Measurements from ENCODE around the gene VAMP2.

Gene VAMP2

GRCh38 chr17:8160224-8160577 is 2.5 kb downstream of the VAMP2 start:
- no peak for TF ChIP-seq CSDC2 (CRISPR knock-in tag; IDR thresholded peaks at IDR 0.05)
- TF ChIP-seq TOX (CRISPR knock-in tag; IDR thresholded peaks at IDR 0.05; ENCODE audit: borderline replicate concordance): no peak

GRCh38 chr17:8159459-8160223 is 3.1 kb downstream of the VAMP2 start:
- ATAC-seq: no peak
- TF ChIP-seq ARNTL (CRISPR knock-in tag; IDR thresholded peaks at IDR 0.05; ENCODE audit: borderline replicate concordance, low read depth) (no peak), POU6F1 (CRISPR knock-in tag; IDR thresholded peaks at IDR 0.05; ENCODE audit: borderline replicate concordance, low read depth) (no peak), BACH2 (CRISPR knock-in tag; IDR thresholded peaks at IDR 0.05; ENCODE audit: borderline replicate concordance) (no peak), SNAI2 (CRISPR knock-in tag; IDR thresholded peaks at IDR 0.05) (no peak), RARB (CRISPR knock-in tag; IDR thresholded peaks at IDR 0.05) (no peak), ZFP3 (CRISPR knock-in tag; IDR thresholded peaks at IDR 0.05) (no peak), CSDC2 (CRISPR knock-in tag; IDR thresholded peaks at IDR 0.05) (no peak), ZC3H10 (CRISPR knock-in tag; IDR thresholded peaks at IDR 0.05) (no peak), TCF4 (CRISPR knock-in tag; IDR thresholded peaks at IDR 0.05; ENCODE audit: borderline replicate concordance) (no peak)

More at GRCh38 chr17:8160224-8160577, 2.5 kb downstream of the VAMP2 start:
- no peak for ATAC-seq

- no peak for ATAC-seq
These were observed 3.7 kb downstream of the VAMP2 start for GRCh38 chr17:8159032-8159400.

More at GRCh38 chr17:8159032-8159400, 3.7 kb downstream of the VAMP2 start:
- TF ChIP-seq ARNTL (CRISPR knock-in tag; IDR thresholded peaks at IDR 0.05; ENCODE audit: borderline replicate concordance, low read depth) (no peak), ISL1 (CRISPR knock-in tag; IDR thresholded peaks at IDR 0.05) (no peak), TSHZ2 (CRISPR knock-in tag; IDR thresholded peaks at IDR 0.05) (no peak), SNAI2 (CRISPR knock-in tag; IDR thresholded peaks at IDR 0.05) (no peak), PPARA (CRISPR knock-in tag; IDR thresholded peaks at IDR 0.05; ENCODE audit: borderline replicate concordance) (no peak), TOX (CRISPR knock-in tag; IDR thresholded peaks at IDR 0.05; ENCODE audit: borderline replicate concordance) (no peak), ZNF70 (CRISPR knock-in tag; IDR thresholded peaks at IDR 0.05) (no peak), BACH2 (CRISPR knock-in tag; IDR thresholded peaks at IDR 0.05; ENCODE audit: borderline replicate concordance) (no peak), ESRRG (CRISPR knock-in tag; IDR thresholded peaks at IDR 0.05) (no peak), ZFP30 (CRISPR knock-in tag; IDR thresholded peaks at IDR 0.05) (no peak), PATZ1 (CRISPR knock-in tag; IDR thresholded peaks at IDR 0.05; ENCODE audit: borderline replicate concordance) (no peak), CREB5 (CRISPR knock-in tag; IDR thresholded peaks at IDR 0.05; ENCODE audit: low read depth) (no peak), CSRNP3 (CRISPR knock-in tag; IDR thresholded peaks at IDR 0.05) (no peak), TCF4 (CRISPR knock-in tag; IDR thresholded peaks at IDR 0.05; ENCODE audit: borderline replicate concordance) (no peak)

All from SK-N-SH treated with all-trans-retinoic acid at 6 μM for 48 hours (cell line).